GM20000 (cell line): ENCODE results near the gene SPOCD1.

Source experiments
- DNase-seq: peaks from one replicate; pipeline ENCODE4 v3.0.0; 2012; ENCODE audit warnings: low spot score
- CTCF ChIP-seq: IDR thresholded peaks from 2 replicates; pipeline ENCODE4 v1.5.1; 2012; ENCODE audit warnings: mild to moderate bottlenecking, control low read depth; ENCODE audit errors: extremely low read depth, missing control alignments

SPOCD1 gene

GRCh38 chr1:31746687-31747086 lies 69.1 kb downstream of the SPOCD1 start:
- DNase-seq, result no peak

GRCh38 chr1:31745946-31746670 lies 69.7 kb downstream of the SPOCD1 start:
- no peak for DNase-seq
- TF ChIP-seq CTCF, result no peak

More at GRCh38 chr1:31746687-31747086, 69.1 kb downstream of the SPOCD1 start:
- no peak for TF ChIP-seq CTCF

- peak; percentile 87 for DNase-seq
- peak; percentile 70 for TF ChIP-seq CTCF
These were observed 70.5 kb downstream of the SPOCD1 start for GRCh38 chr1:31745096-31745945.

GRCh38 chr1:31744165-31744888 lies 71.5 kb downstream of the SPOCD1 start:
- TF ChIP-seq CTCF, result no peak
- DNase-seq, result peak; percentile 80

GRCh38 chr1:31742462-31743212 lies 73.2 kb downstream of the SPOCD1 start:
- TF ChIP-seq CTCF, result no peak
- no peak for DNase-seq
